Esophagus muscularis mucosa (tissue), 4 donors: Measurements from ENCODE around the gene VPS13C.

ENCODE experiments used
- EP300 ChIP-seq: sonication (generic); formaldehyde crosslinking; IDR thresholded peaks from one replicate; pipeline ENCODE4 v1.6.1; 2017; ENCODE audit warnings: antibody characterized with exemption
- POLR2A ChIP-seq: fragments of 450-650 bp; IDR thresholded peaks from one replicate; pipeline ENCODE4 v1.6.1; 2017; ENCODE audit warnings: antibody characterized with exemption, moderate library complexity, mild to moderate bottlenecking, low read depth
- TF ChIP-seq, protein P1 (sequence below), 3 experiments: fragments of 200-600 bp in 2 of 3; fragments of 450-650 bp in 1 of 3; sonication (generic) in 2 of 3; IDR thresholded peaks; one replicate each; pipeline ENCODE4 v1.5.1; 2017 to 2019; ENCODE audit warnings: antibody characterized with exemption in 3 of 3, mild to moderate bottlenecking in 2 of 3, moderate library complexity in 1 of 3

DNA sequence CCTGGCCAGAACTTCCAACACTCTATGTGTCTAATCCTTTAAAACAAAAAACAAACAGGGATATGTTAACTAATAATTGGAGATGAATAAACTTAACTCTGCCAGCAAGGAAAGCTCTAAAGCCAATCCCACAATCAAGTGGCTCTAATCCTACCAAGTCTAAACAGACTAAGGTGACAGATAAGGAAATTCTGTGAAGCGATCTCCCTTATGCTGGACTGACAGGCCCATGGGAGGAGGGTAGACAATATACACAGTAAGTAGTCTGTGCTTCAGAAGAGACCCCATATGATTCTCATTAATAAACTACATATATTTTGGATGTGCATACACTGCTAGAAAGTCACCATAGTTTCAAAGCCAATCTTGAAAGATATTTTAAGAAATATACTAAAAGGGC is 10.1 kb downstream of the VPS13C start:
- TF ChIP-seq, protein P1, sequence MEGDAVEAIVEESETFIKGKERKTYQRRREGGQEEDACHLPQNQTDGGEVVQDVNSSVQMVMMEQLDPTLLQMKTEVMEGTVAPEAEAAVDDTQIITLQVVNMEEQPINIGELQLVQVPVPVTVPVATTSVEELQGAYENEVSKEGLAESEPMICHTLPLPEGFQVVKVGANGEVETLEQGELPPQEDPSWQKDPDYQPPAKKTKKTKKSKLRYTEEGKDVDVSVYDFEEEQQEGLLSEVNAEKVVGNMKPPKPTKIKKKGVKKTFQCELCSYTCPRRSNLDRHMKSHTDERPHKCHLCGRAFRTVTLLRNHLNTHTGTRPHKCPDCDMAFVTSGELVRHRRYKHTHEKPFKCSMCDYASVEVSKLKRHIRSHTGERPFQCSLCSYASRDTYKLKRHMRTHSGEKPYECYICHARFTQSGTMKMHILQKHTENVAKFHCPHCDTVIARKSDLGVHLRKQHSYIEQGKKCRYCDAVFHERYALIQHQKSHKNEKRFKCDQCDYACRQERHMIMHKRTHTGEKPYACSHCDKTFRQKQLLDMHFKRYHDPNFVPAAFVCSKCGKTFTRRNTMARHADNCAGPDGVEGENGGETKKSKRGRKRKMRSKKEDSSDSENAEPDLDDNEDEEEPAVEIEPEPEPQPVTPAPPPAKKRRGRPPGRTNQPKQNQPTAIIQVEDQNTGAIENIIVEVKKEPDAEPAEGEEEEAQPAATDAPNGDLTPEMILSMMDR (IDR thresholded peaks at IDR 0.05) = no peak
- TF ChIP-seq POLR2A (no peak), EP300 (no peak)
